HEK293T (cell line): Measurements from ENCODE around the gene NCS1.

ENCODE experiments used
- ARNT ChIP-seq: fragments of 450-650 bp; IDR thresholded peaks from 2 replicates; pipeline ENCODE4 v1.6.1; 2017; ENCODE audit warnings: mild to moderate bottlenecking
- BHLHE40 ChIP-seq: fragments of 450-650 bp; IDR thresholded peaks from 2 replicates; pipeline ENCODE4 v1.6.1; 2016; ENCODE audit warnings: mild to moderate bottlenecking, moderate library complexity, borderline replicate concordance
- CTBP1 ChIP-seq: fragments of 450-650 bp; IDR thresholded peaks from 2 replicates; pipeline ENCODE4 v1.6.1; 2016; ENCODE audit warnings: borderline replicate concordance
- FOXM1 ChIP-seq: fragments of 450-650 bp; IDR thresholded peaks from 2 replicates; pipeline ENCODE4 v1.6.1; 2017; ENCODE audit warnings: mild to moderate bottlenecking, borderline replicate concordance
- HDGF ChIP-seq: fragments of 450-650 bp; IDR thresholded peaks from 2 replicates; pipeline ENCODE4 v1.6.1; 2017; ENCODE audit warnings: antibody characterized with exemption, borderline replicate concordance
- L3MBTL2 ChIP-seq: fragments of 450-650 bp; conservative IDR thresholded peaks from 2 replicates; pipeline ENCODE4 v1.6.1; 2016; ENCODE audit warnings: mild to moderate bottlenecking
- LEF1 ChIP-seq: fragments of 450-650 bp; IDR thresholded peaks from 2 replicates; pipeline ENCODE4 v1.6.1; 2017; ENCODE audit warnings: mild to moderate bottlenecking, borderline replicate concordance
- SP1 ChIP-seq: fragments of 450-650 bp; IDR thresholded peaks from 2 replicates; pipeline ENCODE4 v1.6.1; 2017
- SUZ12 ChIP-seq: fragments of 450-650 bp; IDR thresholded peaks from 2 replicates; pipeline ENCODE4 v1.6.1; 2016; ENCODE audit warnings: mild to moderate bottlenecking
- TARDBP ChIP-seq: fragments of 450-650 bp; IDR thresholded peaks from 2 replicates; pipeline ENCODE4 v1.6.1; 2016

DNA sequence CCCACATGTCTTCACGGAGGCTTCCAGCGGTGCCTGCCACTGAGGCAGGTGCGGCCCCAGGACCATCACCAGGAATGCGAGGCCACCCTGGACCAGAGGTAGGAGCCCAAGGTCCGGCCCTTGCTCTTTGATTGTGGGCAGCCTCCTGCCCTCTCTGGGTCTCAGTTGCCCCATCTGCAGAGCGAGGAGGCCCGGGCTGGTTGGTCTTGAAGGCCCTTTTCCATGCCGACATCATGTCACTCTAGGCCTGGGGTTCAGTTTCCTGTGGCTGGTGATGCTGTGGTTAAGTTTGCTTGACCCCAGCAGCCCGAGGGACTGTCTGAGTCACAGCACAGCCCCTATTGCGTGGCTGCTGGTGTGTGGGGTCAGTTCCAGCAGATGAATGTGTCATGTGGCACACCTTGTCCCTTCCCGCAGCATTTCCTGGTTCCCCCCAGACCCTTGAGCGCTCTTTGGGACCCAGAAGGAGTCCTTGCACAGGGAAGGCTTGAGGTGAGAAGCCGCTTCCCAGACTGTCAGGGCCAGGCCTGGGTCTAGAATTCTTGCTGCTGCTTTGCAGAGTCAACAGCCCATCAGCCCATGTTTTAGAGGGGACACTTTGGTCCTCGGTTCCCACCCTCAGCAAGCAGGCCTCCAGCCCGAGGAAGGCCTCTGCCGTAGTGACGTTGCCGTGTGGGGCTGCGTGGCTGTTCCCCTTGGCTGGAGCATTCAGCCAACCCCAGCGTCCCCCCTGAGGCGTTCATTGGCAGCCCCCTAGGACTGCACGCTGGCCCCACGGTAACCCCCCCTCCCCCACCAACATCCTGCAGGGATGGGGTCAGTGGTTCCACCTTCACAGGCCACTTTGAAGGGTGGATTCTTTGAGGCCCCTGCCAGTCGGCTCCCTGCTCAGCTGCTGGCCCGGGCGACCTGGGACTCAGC, 62.4 kb downstream of the NCS1 start:
- TF ChIP-seq CTBP1: no peak
- TF ChIP-seq BHLHE40: no peak
- no peak for TF ChIP-seq FOXM1
- TF ChIP-seq L3MBTL2: no peak
- TF ChIP-seq SP1: no peak
- no peak for TF ChIP-seq SUZ12
- TF ChIP-seq TARDBP: no peak
- no peak for TF ChIP-seq ARNT
- TF ChIP-seq HDGF: no peak
- no peak for TF ChIP-seq LEF1
